Tibial nerve (tissue), 4 donors: ENCODE data around the gene LIPC.

ENCODE experiments used
- EP300 ChIP-seq, 2 donors: sonication (generic); formaldehyde crosslinking; IDR thresholded peaks; one replicate each; pipeline ENCODE4 v1.6.1; 2017; ENCODE audit warnings: antibody characterized with exemption in 2 of 2, mild to moderate bottlenecking in 1 of 2
- POLR2A ChIP-seq, 2 donors: fragments of 450-650 bp; IDR thresholded peaks; one replicate each; pipeline ENCODE4 v1.6.1; 2017; ENCODE audit warnings: antibody characterized with exemption in 2 of 2, mild to moderate bottlenecking in 2 of 2, moderate library complexity in 2 of 2
- TF ChIP-seq, protein P1 (sequence below), 5 experiments: fragments of 200-600 bp in 3 of 5; fragments of 450-650 bp in 2 of 5; sonication (generic) in 3 of 5; IDR thresholded peaks; one replicate each; pipeline ENCODE4 v1.5.1; 2016 to 2019; ENCODE audit warnings: antibody characterized with exemption in 5 of 5, mild to moderate bottlenecking in 3 of 5, moderate library complexity in 2 of 5

- TF ChIP-seq, protein P1, sequence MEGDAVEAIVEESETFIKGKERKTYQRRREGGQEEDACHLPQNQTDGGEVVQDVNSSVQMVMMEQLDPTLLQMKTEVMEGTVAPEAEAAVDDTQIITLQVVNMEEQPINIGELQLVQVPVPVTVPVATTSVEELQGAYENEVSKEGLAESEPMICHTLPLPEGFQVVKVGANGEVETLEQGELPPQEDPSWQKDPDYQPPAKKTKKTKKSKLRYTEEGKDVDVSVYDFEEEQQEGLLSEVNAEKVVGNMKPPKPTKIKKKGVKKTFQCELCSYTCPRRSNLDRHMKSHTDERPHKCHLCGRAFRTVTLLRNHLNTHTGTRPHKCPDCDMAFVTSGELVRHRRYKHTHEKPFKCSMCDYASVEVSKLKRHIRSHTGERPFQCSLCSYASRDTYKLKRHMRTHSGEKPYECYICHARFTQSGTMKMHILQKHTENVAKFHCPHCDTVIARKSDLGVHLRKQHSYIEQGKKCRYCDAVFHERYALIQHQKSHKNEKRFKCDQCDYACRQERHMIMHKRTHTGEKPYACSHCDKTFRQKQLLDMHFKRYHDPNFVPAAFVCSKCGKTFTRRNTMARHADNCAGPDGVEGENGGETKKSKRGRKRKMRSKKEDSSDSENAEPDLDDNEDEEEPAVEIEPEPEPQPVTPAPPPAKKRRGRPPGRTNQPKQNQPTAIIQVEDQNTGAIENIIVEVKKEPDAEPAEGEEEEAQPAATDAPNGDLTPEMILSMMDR (IDR thresholded peaks at IDR 0.05): no peak
- TF ChIP-seq POLR2A (IDR thresholded peaks at IDR 0.05): no peak
- TF ChIP-seq EP300 (IDR thresholded peaks at IDR 0.05): no peak
Observed at GRCh38 chr15:58513726-58514336, 82.0 kb downstream of the LIPC start.
